ENCODE measurements around the gene TOR4A.

DNA sequence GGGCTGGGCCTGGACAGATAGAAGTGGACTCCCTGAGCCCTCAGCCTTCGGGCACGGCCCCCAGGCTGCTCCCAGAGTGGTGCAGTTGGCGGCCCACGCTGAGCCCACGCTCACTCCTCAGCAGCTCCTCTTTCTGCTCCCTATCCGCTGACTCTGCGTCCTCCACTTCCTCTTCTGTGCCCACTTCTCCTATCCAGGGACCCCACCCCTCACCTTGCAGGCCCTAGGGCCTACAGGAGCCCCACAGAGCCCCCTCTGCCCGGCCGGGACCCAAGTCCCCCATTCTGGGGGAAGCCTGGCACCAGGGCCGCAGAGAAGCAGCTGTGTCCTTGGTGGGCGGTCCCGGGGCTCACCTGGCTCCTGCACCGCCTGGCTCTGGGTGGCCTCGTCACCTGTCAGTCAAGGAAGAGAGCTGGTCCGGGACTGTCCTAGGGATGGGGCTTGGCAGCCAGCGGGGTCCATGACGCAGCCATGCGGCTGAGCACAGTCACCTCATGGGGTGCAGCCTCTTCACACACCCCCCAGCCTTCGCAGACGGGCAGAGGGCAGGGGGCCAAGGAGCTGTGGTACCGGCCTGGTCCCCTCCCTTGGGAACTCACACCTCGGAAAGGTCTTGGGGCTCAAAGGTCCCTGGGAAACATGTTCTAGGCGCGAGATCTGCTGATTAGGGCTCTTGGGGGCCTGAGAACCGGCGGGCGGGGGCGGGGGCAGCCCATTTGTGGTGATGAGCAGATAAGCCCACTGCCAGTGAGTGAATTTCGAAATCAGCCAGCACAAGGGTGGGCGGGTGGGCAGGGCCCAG is 29.9 kb downstream of the TOR4A start:
- TF ChIP-seq, protein P1, sequence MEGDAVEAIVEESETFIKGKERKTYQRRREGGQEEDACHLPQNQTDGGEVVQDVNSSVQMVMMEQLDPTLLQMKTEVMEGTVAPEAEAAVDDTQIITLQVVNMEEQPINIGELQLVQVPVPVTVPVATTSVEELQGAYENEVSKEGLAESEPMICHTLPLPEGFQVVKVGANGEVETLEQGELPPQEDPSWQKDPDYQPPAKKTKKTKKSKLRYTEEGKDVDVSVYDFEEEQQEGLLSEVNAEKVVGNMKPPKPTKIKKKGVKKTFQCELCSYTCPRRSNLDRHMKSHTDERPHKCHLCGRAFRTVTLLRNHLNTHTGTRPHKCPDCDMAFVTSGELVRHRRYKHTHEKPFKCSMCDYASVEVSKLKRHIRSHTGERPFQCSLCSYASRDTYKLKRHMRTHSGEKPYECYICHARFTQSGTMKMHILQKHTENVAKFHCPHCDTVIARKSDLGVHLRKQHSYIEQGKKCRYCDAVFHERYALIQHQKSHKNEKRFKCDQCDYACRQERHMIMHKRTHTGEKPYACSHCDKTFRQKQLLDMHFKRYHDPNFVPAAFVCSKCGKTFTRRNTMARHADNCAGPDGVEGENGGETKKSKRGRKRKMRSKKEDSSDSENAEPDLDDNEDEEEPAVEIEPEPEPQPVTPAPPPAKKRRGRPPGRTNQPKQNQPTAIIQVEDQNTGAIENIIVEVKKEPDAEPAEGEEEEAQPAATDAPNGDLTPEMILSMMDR (conservative IDR thresholded peaks at IDR 0.05; ENCODE audit: low read length) = no peak
- no peak for TF ChIP-seq EZH2phosphoT487 (IDR thresholded peaks at IDR 0.05; ENCODE audit: borderline replicate concordance, low read depth, low read length)
